ENCODE data around the gene TMPRSS9. TPM values are rescaled to one million over a fixed set of nuclear protein-coding genes. Genes with fewer than 3 reads are reported as not detected.
A peak's percentile ranks its signal among the peaks of the same experiment; 100 is the strongest.
"Not testable (repeated sequence)": the region's sequence is repeated elsewhere in the genome, so short reads cannot be mapped to it uniquely, and the experiment has no call there.

Gene TMPRSS9
- total and polyA plus RNA-seq, 12 donors, result 0.32 to 1.7 (median 1.1) TPM

DNA sequence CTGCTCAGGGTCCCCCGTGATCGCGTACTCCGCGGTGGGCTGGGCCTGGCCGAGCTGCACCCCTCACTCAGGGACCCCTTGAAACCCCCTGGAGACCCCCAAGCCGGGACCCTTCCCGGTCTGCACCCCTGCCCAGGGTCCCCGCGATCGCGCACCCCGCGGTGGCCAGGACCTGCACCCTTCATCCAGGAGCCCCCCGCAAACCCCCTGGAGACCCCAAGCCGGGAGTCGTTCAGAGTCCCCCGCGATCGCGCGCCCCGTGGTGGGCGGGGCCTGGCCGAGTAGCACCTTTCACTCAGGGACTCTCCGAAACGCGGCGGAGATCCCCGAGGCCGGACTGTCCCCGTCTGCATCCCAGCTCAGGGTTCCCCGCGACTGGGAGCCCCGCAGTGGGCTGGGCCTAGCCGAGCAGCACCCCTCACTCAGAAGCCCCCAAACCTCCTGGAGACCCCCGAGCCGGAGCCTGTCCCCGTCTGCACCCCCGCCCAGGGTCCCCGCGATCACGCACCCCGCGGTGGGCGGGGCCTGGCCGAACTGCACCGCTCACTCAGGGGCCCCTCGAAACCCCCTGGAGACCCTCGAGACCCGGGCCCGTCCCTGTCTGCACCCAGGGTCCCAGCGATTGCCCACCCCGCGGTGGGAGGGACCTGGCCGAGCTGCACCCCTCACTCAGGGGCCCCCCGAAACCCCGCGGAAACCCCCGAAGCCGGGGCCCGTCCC, 95.9 kb downstream of the TMPRSS9 start:
- DNase-seq, result peak in 6 of 7 donors; percentile 33 to 63 (median 48)
- no peaks in the 10 kb centered on the region for H3K36me3 ChIP-seq (replicated peaks in 1 of 2)
- WGBS, 4 donors, result 1 to 3% (median 1%) methylated on average over 8 to 62 of the region's 62 CpGs
- TF ChIP-seq, protein P1, sequence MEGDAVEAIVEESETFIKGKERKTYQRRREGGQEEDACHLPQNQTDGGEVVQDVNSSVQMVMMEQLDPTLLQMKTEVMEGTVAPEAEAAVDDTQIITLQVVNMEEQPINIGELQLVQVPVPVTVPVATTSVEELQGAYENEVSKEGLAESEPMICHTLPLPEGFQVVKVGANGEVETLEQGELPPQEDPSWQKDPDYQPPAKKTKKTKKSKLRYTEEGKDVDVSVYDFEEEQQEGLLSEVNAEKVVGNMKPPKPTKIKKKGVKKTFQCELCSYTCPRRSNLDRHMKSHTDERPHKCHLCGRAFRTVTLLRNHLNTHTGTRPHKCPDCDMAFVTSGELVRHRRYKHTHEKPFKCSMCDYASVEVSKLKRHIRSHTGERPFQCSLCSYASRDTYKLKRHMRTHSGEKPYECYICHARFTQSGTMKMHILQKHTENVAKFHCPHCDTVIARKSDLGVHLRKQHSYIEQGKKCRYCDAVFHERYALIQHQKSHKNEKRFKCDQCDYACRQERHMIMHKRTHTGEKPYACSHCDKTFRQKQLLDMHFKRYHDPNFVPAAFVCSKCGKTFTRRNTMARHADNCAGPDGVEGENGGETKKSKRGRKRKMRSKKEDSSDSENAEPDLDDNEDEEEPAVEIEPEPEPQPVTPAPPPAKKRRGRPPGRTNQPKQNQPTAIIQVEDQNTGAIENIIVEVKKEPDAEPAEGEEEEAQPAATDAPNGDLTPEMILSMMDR (IDR thresholded peaks at IDR 0.05), result no peak
- H3K4me1 ChIP-seq (replicated peaks in 1 of 2), result peaks cover 12 to 15% of the 10 kb centered on the region in 2 donors
- H3K9me3 ChIP-seq (replicated peaks in 1 of 3), result no peaks in the 10 kb centered on the region
- H3K4me3 ChIP-seq, result peak overlapping the region; percentile 40 to 99 (median 50)
- H3K27ac ChIP-seq, result peak overlapping the region in 2 of 5 donors; percentile 9 to 72
- no peaks in the 10 kb centered on the region for H3K27me3 ChIP-seq
- intact Hi-C loops (cut with DNase I), result no loop called here

- no peaks in the 10 kb centered on the region for H3K9me3 ChIP-seq (replicated peaks in 1 of 3)
- 80 to 88% (median 84%) methylated on average over 7 to 8 of the region's 8 CpGs for WGBS, 4 donors
- H3K4me1 ChIP-seq (replicated peaks in 1 of 2), result peaks cover 22% of the 10 kb centered on the region in 2 donors
- intact Hi-C loops (cut with DNase I), result no loop called here
- H3K36me3 ChIP-seq (replicated peaks in 1 of 2), result no peaks in the 10 kb centered on the region
- H3K27me3 ChIP-seq, result no peaks in the 10 kb centered on the region
- DNase-seq, result no peak
- H3K4me3 ChIP-seq, result peak overlapping the region in 1 of 4 donors; percentile 35
- TF ChIP-seq POLR2A (IDR thresholded peaks at IDR 0.05), result no peak
- TF ChIP-seq, protein P1 (IDR thresholded peaks at IDR 0.05), result no peak
- peak overlapping the region in 4 of 5 donors; percentile 64 to 72 (median 66) for H3K27ac ChIP-seq
Measured at GRCh38 chr19:2457394-2458037, 97.5 kb downstream of the TMPRSS9 start.

GRCh38 chr19:2458054-2458453, 98.0 kb downstream of the TMPRSS9 start:
- no peaks in the 10 kb centered on the region for H3K9me3 ChIP-seq (replicated peaks in 1 of 3)
- no peaks in the 10 kb centered on the region for H3K27me3 ChIP-seq
- H3K4me1 ChIP-seq (replicated peaks in 1 of 2), result peaks cover 24 to 26% of the 10 kb centered on the region in 2 donors
- DNase-seq, result no peak
- 68 to 73% (median 70%) methylated on average over 5 of the region's 5 CpGs for WGBS, 4 donors
- TF ChIP-seq, protein P1 (IDR thresholded peaks at IDR 0.05), result no peak
- no peak for TF ChIP-seq POLR2A (IDR thresholded peaks at IDR 0.05)
- H3K4me3 ChIP-seq, result no peak overlapping the region
- H3K36me3 ChIP-seq (replicated peaks in 1 of 2), result no peaks in the 10 kb centered on the region
- no peak overlapping the region for H3K27ac ChIP-seq
- intact Hi-C loops (cut with DNase I), result no loop called here

DNA sequence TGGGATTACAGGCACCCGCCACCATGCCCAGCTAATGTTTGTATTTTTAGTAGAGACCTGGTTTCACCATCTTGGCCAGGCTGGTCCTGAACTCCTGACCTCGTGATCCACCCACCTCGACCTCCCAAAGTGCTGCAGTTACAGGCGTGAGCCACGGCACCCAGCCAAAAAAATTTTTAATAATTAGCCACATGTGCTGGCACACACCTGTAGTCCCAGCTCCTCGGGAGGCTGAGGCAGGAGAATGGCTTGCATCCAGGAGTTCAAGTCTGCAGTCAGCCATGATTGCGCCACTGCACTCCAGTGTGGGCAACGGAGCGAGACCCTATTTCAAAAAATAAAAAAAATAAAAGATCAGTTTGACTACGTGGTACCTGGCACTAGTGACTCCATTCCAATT, 98.7 kb downstream of the TMPRSS9 start:
- H3K36me3 ChIP-seq (replicated peaks in 1 of 2); H3K4me3 ChIP-seq; H3K9me3 ChIP-seq (replicated peaks in 1 of 3); intact Hi-C loops (cut with DNase I); DNase-seq; H3K27me3 ChIP-seq; H3K27ac ChIP-seq: not testable (repeated sequence)
- peaks cover 24 to 26% of the 10 kb centered on the region in 2 donors for H3K4me1 ChIP-seq (replicated peaks in 1 of 2)
- 76 to 90% (median 81%) methylated on average over 9 to 10 of the region's 10 CpGs for WGBS, 4 donors

Measured in adrenal gland (tissue), 12 donors.